Stimulated activated CD4-positive, alpha-beta T cell treated with anti-CD3 and anti-CD28 coated beads, Interleukin-12 subunit alpha, Interleukin-12 subunit beta, amount 100 ng/mL, for 48 hours (primary cell): ENCODE measurements around the gene RAPGEF3.

Source experiments
- DNase-seq, 3 donors: peaks; one replicate each; pipeline ENCODE4 v3.0.0-alpha.2; 2020; ENCODE audit warnings: low read depth in 2 of 3, low spot score in 1 of 3

The RAPGEF3 gene, protein sequence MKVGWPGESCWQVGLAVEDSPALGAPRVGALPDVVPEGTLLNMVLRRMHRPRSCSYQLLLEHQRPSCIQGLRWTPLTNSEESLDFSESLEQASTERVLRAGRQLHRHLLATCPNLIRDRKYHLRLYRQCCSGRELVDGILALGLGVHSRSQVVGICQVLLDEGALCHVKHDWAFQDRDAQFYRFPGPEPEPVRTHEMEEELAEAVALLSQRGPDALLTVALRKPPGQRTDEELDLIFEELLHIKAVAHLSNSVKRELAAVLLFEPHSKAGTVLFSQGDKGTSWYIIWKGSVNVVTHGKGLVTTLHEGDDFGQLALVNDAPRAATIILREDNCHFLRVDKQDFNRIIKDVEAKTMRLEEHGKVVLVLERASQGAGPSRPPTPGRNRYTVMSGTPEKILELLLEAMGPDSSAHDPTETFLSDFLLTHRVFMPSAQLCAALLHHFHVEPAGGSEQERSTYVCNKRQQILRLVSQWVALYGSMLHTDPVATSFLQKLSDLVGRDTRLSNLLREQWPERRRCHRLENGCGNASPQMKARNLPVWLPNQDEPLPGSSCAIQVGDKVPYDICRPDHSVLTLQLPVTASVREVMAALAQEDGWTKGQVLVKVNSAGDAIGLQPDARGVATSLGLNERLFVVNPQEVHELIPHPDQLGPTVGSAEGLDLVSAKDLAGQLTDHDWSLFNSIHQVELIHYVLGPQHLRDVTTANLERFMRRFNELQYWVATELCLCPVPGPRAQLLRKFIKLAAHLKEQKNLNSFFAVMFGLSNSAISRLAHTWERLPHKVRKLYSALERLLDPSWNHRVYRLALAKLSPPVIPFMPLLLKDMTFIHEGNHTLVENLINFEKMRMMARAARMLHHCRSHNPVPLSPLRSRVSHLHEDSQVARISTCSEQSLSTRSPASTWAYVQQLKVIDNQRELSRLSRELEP

DNA sequence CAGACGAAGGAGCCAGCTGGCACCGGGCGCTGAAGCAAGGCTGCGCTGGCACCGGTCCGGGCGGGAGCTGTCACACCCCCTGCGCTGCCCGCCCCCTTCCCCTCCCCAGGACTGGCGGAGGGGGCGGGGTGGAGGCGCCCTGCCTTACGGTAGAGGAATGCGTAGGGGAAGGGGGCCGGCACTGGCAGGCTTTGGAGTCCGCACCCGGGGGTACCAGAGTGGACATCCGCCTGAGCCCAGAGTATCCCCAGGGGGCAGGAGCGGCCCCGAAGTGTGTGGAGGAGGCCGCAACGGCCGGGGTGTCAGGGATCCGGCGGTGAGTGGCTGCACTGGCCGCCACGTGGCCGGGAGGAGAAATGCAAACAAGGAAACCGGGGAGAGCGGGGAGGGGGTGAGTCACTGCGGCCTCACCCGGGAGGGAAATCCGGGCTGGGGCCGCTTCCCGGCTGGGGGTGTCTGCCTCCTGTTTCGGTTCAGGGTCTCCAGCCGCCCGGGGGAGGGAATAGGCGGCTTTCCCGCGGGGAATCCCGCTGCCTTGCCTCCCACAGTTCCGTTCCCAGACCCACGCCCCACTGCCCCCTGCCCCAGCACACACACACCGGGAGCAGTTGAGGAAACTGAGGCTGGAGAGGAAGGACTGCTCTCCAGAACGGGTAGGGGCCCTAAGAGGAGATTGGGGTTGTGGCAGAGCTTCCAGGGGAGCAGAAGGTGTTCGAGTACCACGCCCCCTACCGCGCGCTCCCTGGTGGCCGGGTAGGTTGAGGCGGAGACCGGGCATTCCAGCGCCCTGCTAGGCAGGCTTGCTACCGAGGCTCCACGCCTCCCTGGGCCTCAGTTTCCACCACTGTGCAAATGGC is at the start of gene RAPGEF3:
Gene RAPGEF3, minus strand, starts transcription at position 47 of the 857 bp plus-strand sequence. CDS start 324 bp downstream, outside the sequence.
- peak; percentile 42 to 64 (median 51) for DNase-seq

DNA sequence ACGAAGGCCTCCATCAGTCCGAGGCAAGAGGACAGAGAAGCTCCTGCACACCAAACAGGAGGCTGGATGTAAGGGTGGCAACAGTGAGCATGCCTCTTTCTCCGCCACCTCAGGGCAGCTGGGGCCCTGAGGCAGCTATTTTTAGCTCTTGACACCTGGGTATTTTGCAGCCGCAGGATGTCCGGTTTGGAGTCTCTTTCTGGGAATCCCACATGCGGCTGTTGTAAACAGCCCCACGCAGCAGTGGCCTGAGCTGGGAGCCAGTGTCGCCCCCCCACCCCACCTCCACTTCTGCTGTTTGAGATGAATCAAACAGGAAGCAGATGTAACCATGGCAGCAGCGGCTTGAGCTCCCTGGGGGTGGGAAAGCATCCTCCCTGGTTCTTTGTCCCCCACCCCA is 49.4 kb upstream of the RAPGEF3 start:
- peak; percentile 70 to 73 (median 73) for DNase-seq

DNA sequence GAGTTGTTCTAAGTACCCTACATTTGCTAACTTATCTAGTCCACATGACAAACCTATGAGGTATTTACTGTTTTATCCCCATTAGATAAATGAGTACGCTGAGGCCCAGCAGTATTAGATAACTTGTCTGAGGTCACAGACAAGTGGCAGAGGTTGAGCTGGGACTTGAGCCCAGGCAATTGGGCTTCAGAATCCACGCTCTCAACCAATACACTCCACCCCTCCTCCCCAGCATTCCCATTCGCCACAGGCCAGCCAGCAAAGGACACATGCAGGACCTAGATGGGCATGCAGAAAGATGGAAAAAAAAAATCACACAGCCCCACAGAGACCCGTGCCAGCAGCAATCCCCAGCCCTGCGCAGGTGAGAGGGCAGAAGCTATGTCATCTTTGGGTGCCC is 48.7 kb upstream of the RAPGEF3 start:
- no peak for DNase-seq

DNA sequence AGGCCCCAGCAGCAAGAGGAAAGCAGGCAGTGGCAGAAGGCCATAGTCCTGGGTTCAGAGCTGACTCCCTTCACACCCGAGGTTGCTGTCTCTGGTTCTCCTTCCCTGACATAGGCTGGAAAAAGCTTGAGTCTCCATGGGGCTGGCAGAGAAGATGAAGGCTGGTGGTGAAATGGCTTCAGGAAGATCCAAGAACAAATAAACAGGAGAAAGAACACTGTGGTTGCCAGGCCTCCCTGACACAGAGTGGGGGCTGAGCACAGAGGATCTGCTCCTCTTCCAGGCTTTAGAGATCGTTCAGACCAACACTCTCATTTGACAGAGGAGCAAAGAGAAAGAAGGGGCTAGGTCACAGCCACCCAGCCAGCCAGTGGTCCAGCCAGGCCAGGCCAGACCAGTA is 46.7 kb upstream of the RAPGEF3 start:
- DNase-seq, result no peak

DNA sequence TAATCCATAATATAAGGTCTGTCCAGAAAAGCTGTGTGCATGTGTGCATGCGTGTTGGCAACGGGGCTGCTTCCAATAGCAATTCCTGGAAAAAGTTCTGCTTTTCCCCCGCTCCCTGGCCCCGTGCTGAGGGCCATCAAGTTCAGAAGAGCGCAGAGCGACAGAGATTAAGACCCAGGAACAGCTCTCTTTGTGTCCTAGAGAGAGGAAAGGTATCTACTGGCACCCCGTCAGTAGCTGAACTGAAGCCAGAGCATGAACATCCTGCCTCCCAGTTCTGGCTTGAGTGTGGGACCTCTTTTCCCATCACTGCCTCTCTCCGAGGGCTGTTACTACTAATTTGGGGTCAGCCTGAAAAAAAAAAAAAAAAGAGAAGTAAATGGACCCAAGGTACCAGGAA is 45.5 kb upstream of the RAPGEF3 start:
- DNase-seq, result no peak

DNA sequence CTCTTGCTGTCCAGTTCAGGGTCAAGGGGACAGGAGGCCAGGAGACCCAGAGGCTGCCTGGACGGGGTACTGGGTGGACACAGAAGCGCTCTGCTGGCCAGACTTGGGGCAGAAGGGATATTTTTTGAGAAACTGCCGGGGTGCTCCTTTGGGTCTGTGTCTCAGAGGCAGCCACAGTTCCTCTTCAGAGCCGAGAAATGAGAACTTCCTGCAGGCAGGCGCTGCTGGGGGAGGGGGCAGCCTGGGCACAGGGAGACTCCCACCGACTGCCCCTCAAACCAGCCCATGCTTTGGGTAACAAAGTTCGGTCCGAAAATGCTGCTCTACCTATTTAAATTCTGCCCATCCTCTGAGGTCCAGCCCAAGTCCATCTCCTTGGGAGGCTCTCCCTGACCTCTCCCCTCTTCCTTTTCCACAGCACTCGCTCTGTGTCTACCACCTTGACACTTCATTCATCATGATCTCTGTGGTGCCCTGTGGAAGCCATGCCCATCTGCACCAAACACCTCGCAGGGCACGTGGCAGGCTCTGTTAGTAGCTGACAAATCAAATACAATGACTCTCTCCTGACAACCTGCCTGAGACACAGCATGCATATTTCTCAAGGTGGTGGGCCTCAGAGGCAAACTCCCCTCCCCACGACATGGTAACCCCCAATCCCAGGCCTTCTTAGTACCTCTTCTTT is 44.7 kb upstream of the RAPGEF3 start:
- DNase-seq, result no peak

DNA sequence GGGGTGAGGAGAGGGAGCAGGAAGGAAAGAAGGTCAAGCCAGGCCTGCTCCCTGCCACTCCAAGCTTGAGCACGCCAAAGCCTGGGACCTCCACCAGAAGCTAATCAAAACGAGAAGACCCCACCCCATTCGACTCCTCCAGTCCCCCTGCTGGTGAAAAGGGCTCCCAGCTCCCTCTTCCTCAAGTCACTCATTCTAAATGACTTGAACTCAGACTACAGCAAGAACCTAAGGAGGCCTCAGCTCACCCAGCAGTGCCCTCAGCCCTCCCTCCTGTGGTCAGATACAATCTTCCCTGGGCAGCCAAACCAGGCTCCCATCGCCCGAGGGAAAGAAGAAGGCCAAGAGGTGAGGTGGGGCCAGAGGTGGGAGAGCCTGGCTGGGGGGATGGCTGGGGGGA is 43.6 kb upstream of the RAPGEF3 start:
- no peak for DNase-seq

DNA sequence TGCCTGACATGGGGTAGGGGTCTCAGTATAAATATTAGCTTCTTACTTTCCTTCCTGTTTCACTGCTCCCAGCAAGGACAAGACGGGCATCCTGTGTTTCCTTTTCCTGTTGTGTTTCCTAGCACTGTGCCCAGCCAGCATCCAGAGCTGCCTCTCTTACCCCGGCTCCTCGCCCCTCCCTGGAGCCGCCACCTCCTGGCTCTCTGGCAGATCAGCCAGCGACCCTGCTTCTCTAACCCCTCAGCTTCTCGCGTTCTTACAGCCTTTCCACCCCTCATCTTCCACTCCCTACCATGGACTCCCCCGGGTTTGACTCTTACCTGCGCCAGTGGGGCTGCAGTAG is 43.2 kb upstream of the RAPGEF3 start:
- no peak for DNase-seq

DNA sequence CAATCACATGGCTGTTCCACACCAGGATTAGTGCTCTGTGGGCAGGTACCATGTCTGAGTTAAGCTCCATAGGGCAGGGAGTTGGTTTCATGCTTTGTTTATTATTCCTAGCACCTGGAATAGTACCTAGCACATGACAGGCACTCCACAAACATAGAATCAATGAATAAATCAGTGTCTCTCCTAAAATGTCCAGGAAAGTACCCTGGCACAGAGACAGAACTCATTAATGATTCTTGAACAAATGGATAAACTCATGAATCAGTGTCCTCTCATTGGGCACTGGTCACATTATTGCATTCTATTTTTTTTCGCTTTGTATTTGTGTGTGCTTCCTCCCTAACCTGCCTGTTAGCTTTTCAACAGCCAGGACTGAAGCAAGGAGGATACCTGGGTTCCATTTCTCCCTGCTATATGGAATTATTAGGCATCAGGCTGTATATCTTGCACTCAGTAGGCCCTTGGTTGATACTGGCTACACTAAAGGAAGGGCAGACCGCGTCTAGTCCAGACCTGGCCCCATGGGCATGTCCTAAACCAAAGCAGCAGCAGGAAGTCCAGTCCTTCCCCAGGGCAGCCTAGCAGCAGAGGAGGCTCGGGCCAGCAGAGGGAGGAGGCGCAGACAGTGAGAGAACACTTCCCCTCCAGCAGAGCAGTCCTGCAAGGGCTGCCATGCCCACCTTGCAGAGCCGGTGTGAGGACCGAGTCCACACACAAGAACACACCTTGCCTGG is 42.7 kb upstream of the RAPGEF3 start:
- no peak for DNase-seq

DNA sequence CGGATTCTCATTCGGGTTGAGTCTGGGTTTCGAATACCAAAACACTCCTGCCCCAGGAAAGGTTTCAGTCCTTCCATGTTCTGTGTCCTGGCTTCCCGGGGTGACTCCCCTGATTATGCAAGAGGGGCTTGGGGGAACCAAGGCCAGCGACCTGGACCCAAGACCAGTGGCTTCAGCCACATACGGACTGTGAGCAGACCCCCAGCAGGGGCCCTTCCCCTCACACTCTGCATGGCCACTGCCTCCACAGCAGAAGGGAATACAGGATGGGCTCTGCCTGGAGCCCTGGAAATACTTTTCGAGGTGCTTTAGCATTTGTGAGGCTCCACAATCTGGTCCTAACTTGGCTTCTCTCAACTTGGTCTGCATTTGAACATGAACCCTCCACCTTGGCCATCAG is 41.9 kb upstream of the RAPGEF3 start:
- DNase-seq, result no peak

DNA sequence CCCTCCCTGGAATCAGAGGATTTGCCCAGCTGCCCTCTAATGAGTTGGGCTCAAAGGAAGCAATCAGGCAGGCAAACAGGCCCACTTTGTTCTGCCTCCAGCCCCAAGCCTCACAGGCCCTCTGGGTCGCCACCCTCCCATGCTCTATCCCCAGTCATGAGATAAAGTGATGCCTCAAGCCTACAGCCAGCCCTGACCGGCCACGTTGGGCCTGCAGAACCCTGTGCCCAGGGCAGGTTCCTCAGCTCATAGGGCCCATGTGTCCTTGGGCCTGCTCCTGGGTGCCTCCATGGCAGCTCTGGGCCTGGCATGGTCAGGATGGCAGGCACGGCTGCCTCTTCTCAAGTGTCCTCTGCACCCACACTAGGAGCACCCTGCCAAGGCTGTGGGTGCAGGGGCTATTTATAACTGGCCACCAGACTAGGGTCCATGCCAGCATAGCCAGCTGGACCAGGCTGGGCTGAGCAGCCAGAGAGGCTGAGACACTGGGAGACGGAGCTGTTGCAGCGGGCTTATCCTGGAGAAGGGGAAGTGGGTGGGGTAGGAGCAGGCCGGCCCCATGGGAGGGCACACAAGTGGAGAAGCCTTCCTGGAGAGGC is 40.8 kb upstream of the RAPGEF3 start:
- no peak for DNase-seq

DNA sequence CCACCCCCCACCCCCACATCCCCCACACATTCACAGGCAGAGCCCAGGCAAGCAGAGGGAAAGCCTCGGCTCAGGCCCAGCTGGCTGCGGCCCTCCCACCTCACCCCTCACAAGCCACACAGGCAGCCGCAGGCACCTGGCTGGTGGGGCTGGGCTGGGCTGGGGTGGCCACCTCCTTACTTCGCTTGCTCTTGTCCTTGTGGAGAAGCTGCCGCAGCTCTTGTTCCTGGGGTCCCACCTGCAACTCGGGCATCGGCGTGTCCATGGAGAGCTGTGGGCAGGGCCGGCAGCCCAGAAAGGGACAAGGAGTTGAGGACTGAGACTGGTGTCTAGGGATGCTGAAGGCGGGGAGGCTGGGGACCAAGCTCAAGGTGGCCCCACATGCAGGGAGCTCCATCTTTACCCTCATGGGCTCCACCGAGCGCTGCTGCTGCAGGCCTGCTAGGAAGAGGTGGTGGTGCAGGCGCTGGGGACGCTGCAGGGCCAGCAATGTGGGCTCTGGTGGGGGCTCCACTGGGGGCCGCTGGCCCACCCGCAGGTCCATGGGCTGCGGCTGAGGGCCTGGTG is 39.8 kb upstream of the RAPGEF3 start:
- no peak for DNase-seq

DNA sequence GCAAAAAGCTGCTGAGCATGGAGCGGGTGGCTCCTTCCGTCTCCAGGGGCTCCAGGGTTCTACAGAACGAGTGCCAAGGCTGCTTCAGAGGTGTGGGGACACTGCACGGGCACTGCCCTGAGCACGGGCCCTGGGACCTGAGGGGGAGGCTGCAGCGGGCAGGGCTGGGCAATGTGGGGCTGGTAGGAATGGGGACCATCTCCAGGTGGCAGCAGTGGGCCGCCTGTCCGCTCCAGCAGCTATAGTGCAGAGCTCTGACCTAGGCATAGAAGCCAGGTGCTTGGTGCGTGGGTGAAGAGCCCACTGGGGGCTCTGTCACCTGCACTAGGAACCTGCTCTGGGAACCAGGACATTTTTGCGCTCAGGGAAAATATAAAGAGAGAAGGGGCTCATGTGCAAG is 38.8 kb upstream of the RAPGEF3 start:
- no peak for DNase-seq

DNA sequence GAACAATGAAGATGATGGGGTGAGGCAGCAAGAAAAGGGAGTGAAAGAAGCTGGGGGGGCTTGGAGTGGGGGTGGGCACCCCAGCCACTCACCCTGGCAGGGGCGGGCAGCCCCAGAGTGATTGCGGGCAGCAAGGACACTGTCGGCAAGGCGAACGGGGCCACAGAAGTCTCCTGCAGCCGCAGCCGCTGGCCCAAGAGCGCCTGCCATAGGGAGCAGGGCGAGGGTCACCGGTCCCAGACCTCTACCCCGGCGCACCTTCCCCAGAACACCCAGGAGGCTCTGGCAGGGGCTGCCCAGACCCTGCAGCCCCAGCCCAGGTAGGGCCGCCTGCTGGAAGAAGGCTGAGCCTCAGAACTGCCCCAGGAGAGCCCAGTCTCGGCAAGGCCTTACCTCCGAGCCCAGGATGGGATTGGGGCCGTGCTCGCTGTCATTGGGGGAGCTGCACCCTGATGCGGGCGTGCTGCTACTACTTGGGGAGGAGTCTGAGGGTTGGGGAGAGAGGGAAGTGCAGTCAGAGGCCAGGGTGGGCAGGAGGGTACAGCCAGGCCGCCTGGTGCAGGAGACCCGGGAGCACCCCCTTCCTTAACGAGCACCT is 37.2 kb upstream of the RAPGEF3 start:
- no peak for DNase-seq

DNA sequence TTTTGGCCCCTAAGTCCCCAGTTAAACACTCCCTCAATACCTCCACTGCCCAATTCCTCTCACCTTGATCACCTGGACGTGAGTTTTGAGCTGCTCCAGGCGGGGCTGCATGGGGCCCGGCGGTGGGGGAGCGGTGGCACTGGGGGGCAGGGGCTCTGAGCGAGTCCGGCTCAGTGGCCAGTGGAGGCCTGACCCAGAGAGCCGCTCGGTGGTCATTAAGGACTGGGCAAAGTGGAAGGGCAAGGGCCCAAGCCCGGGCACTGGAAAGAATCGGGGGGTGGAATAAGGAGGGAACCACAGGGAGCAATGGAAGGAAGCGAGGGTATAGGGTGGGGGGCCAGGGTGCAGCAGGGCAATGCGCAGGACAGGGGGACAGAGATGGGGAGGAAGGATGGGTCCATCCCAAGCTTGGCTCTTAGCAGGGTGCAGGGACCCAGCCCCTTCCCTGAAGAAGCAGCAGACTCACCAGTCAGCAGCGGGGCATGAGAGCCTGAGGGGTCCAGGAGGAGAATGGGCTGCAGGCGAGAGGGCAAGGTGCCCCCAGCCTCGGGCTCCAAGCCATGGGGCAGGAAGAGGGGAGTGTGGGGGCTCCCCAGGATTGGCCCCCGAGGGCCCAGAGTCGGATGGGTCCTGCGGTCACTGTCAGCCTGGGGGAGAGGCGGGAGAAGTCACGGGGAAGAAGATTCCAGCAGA is 36.6 kb upstream of the RAPGEF3 start:
- no peak for DNase-seq

DNA sequence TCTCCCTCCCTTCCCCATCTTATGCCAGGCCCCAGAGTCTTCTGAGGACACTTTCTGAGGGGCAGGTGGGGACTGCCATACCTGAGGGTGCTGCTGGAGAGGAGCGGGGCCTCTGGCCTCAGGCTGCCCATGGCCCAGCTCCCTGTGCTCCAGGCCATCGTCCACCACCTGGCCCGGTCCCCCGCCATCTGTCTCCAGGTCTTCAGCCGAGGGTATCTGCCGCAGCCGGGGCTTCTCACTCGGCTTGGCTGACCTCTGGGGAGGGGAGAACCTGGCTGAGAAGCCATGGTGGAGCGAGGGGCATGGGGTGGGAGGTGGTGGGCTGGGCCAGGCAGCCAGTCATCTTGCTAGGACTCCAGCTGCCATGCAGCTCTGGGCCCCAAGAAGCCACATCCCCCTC is 36.0 kb upstream of the RAPGEF3 start:
- DNase-seq, result no peak

DNA sequence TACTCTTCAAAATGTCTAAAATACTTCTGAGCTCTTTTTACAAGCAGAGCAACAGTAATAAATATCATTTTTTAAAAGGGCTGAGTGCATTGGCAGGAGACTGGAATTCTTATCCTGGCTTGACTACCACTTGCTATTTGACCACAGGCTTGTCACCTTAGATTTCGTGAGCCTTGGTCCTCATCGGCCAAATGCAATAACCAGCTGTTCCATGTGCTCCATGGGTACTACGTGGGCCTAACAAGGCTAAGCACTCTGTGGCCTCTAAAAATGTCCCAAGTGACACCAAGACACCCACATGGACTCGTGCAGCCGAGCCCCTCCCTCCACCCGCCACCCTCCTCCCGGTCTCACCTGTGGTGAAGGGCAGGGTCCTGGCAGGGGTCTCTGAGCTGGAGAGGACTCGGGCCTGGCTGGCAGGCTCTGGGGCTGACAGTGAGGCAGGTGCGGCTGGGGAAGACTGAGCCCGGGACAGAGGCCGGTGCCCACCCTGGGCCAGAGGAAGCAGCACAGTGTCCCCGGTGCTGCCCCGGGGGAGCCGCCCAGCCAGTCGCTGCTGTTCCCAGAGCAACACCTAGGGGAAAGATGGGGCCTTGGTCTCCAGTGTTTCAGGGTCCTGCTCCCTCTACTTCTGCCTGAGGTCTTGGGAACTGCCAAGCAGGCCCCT is 34.5 kb upstream of the RAPGEF3 start:
- no peak for DNase-seq

DNA sequence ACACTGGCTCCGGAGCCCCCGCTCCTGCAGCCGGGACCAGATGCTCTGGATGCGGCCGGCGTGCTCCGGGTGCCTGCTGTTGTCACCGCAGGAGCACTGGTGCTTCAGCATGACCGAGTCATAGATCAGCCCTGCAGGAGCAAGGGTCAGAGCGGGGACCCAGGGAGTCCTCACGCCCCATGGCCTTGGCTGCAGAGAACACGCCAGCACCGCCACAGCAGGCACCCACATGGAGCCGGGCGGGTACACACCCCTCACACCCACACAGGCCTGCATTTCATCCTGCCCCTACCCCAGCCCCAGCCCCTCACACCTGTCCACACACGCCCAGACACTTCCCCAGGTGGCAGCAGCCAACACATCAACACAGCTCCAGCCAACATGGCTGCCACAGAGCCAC is 33.2 kb upstream of the RAPGEF3 start:
- no peak for DNase-seq
